ENCODE measurements around the gene NAT9.

Gene NAT9

DNA sequence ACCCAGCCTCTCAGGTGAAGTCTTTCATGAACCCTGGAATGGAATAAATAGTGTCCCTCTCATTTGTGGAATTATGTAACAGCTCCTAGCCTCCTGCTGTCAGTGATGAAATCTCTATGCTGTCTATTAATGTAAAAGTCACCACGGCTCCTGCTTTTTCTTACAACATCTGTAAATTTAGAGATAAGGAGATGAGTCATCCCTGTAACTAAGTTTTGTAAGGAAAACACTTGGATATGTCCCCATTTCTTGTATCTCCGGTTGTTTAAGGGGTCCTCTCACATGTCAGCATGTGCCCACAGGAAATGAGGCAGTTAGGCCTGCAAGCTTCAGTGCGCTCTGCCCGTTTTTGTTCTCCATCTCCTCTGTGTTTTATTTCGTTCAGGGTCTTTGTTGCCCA is 2.8 kb upstream of the NAT9 start:
- DNase-seq: no peak

DNA sequence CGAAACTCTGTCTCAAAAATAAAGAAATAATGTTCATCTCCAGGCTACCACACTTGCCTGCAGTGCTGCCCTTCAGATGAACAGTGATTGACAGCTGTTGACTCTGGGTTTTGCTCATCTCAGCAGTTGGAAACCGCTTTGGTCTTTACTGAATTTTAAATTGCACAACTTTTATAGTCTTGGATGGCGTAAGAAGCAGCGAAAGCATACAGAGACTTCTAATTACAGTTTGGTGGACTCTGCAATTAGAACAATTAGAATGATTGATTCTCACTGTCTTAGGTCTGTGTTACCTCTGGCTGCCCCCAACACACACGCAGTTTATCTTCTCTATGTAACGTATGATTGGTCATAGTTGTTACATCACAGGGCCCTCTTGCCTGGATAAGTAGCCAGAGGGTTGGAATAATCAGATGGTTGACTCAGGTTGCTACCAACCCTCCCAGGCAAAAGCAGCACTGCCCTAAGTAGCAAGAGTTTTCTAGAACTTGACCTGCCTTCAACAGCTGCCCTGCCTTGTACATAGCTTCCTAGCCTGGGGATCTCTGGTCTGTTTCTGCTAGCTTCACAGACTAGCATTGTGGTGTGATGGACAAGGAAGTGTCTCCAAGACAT is 1.9 kb upstream of the NAT9 start:
- DNase-seq: no peak

DNA sequence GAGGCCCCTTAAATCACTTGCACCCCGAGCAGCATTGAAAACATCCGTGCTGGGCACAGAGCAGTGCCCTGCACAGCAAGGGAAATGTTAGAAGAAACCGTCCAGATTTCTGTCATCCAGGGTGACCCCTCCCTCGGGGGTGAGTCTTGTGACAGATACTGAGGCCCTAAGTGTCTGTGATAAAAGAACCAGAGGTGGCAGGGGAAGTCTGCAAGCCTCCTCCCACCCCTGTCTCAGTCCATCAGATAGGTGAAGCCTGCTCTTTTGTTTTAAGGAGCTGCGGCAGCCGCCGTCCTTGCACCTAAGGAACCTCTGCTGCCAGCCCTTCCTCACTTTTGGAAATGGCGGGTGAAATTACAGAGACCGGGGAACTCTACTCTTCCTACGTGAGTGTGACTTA is 845 bp upstream of the NAT9 start:
- DNase-seq: no peak

DNA sequence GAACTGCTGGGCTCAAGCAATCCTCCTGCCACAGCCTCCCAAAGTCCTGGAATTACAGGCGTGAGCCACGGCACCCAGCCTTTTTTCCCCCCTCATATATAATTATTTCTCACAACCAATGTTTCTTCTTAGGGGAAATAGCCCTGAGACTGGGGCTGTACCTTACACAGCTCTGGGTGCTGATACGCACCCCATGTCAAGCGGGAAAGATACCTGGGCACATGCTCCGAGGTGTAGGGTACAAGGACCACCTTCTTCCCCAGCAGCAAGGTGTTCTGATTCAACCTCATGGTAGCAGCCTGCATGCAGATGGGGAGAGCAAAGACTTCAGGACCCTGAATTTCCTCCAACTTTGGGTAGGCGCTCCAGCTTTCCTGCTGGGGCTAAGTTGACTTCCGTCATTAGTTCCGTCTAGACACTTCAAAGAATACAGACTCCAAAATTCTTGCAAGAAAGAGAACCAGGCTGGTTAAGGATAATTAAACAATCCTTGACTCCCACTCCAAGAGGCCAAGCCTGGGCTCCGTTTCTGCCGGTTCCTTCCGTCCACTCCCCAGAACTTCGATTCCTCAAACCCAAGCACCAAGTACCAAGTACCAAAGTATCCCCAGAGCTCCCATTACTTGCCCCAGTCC is 619 bp downstream of the NAT9 start:
- no peak for DNase-seq

DNA sequence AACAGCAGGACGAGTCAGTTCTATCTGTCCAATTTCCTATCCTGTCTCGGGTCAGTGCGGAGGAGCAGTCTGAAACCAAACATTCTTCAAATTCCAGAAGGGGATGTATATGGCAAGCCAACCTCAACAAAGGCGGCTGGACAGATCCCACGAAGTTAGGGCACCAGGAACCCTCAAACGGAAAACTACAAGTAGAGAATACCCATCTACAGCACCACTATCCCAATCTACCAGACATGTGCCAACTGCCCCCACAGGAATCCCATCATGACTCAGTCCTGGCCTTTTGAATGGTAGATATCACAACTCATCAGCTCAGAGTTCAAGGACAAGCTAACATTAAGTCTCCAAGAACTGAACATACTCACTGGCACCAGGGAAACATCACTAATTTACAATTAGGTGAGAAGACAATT is 2.3 kb downstream of the NAT9 start:
- no peak for DNase-seq

DNA sequence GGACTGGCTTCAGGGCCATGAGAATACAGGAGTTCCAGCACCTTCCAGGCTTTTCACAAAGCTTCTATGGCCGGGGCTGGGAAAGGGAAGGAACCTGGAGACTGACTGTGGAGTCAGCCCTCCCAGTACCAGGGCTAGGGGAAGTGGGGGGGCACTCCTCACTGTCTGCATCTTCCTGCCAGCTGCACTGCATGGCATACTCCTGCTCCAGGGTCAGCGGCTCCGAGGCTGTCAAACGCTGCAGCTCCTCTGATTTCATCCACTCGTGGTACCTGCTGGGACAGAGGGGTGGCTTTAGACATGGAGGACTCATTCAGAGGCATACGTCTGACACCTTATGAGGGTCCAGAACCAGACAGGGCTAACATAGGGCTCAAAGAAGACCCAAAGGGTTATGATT is 2.7 kb downstream of the NAT9 start:
- DNase-seq: no peak

DNA sequence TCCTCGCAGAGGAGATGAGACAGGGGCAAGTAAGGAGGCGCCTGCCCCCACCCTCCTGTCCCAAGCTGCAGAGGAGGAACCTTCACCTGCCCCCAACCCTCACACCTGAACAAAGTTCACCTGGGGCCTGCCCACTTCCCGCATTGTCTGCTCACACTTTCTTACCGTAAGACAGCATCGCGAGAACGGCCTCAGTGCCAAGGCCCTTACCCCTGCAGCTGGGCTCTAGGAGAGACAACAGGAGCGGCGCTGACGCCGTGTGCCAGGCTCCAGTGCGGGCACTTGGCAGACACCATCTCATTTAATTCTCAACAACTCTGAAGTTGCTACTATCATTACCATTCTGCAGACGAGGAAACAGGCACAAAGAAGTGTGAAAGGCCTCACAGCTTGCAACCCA is 4.1 kb downstream of the NAT9 start:
- no peak for DNase-seq

DNA sequence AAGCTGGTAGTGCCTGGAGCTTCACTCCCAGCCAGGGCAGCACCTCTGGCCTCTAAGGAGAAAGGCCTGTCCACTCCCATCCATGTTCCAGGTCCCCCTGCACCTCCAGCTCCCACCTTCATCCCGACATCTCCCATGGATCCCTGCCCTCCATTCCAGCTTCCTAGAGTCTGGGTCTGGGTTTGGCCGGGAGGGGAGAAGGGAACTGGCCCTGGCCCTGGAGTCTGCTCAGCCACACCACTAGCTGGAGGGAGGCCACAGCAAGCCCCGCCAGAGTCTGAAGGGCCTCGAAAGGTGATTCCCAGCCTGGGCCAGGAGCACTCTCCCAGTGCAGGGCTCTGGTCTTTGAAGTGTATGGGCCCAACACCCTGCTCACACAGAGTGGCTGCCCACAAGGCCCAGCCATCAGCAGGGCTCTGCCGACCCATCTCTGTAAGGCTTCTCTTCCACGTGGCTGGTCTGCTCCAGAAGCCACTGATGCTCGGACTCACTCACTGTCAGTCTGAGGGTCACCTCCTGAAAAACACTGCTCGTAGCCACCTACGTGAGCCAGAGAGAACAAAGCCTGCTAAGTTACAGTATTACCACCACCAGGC is 4.7 kb downstream of the NAT9 start:
- DNase-seq: no peak

DNA sequence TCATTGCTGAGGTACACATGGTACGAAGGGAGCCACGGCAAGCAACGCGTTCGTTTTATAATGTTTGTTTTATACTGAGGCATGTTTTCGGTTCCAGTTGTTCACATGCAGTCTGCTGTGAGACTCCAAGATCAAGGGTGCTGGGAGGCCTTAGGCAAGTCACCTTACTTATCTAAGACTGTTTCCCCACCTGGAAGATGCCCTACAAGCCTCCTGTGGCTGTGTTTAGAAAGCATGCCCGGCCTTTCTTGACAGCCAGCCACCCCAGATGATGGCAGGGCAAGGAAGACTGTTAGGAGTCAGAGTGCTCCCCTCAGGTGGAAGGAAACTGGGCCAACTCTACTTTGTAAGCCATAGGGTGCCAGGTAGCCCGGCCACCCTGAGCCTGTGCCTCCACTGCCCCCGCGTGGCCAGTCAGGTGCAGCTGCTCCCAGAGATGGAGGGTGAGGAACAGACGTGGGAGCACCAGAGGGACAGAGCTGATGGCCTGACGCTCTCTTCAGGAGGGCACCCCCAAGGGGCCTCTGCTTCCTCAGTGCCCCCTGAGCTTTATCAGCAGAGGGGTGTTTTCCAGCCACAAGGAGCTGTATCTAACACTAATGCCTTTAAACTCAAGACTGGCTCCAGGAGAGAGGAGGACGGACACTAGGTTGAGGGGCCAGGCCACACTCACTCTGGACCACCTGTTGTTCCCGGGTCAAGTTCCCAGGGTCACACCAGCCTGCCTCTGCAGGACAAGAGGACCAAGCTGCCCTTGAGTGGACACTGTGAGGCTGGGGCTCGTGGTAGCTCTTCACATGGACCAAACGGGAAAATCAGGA is 5.4 kb downstream of the NAT9 start:
- peak; percentile 8 for DNase-seq

DNA sequence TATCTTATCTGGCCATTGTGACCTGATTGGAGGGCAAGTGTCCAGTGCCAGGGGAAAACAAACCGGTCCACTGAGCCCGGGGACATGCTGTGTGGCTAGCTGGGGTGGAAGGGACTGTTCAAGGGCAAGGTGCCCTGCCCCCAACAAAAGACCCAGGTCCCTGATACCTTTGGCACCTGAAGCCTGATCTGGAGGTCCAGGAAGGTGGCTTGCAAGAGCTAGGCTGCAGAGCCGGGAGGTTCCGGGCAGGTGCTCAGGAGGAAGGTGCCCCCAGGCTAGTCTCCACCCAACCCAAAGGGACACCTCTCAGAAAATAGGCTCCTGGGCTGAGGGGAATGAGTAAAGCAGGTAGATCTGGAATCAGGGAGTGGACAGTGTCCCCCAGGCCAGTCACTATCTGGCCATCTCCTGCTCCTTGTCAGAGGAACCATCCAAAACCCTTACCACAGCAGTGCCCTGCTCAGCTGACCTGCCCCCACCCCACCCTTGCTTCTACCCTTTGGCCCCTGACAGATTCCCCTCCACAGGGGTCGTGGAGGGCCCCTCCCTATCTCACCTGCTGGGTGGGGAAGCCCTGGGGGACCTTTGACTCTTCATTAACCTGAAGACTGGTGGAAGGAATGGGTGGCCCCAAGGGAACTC is 6.2 kb downstream of the NAT9 start:
- no peak for DNase-seq

DNA sequence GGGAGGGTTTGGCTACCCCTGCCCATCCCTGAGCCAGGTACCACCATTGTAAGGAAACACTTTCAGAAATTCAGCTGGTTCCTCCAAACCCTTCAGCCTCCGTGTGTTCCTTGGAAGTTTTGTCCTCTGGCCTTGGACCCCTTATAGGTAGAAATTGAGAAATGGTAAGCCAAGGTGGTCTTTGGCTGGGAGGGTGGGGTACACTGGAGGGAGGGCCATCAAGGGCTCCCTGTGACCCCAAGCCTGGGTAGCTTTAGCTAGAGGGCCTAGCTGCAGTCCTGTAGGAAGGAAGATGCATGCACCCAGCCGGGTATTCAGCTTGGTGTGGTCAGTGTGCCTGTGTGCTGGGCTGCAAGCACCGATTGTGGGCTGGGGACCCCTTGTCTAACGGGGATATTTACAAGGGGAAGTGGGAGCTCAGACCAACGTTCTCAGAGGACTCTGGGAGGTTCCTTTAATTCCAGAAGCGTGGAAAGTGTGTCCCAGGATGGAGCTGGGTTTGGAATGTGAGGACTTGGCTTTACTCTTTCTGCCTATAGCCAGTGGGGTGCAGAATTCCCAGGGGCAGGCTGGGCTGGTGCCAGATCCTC is 6.8 kb downstream of the NAT9 start:
- DNase-seq: no peak

DNA sequence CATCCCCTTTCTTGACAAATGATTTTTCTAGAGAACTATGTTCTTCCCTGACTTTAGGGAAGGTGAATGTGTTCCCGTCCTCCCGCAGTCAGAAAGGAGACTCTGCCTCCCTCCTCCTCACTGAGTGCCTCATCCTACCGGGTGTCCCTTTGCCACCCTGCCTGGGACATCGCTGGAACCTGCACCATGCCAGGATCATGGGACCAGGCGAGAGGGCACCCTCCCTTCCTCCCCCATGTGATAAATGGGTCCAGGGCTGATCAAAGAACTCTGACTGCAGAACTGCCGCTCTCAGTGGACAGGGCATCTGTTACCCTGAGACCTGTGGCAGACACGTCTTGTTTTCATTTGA is 7.4 kb downstream of the NAT9 start:
- no peak for DNase-seq

DNA sequence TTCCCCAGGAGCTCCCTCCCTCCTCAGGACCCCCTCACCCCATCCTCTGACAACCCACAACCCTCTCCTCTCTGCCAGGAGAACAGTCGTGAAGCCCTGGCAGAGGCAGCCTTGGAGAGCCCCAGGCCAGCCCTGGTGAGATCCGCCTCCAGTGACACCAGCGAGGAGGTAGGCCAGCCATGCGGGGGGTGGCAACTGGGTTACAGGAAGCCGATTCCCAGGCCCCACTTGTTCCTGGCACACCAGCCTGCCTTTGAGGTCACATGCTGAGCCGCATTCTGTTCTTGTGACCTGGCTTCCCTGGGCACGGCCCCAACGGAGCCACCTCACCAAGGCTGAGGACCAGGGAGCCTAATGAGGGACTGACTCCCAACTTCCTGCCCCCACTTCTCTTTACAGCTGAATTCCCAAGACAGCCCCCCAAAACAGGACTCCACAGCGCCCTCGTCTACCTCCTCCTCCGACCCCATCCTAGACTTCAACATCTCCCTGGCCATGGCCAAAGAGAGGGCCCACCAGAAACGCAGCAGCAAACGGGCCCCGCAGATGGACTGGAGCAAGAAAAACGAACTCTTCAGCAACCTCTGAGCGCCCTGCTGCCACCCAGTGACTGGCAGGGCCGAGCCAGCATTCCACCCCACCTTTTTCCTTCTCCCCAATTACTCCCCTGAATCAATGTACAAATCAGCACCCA is 7.9 kb downstream of the NAT9 start:
- no peak for DNase-seq

DNA sequence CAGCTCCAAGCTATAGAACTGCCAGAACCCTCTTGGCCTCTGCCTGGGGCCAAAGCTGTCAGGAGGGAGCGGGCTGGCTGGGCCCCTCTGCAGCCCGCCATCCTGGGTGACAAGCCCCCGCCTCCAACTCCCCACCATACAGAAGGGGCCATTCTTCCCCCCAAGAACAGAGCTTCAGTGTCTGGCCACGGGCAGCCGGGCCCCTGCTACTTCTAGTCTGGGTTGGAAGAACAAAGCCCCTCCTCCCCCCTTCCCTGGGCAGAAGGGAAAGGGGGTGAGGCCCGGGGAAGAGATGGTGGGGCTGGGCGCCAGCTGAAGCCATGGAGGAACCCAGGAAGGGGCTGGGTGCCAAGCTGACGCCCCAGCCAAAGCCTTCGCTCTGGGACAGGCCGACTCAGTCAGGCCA is 9.0 kb downstream of the NAT9 start:
- no peak for DNase-seq

DNA sequence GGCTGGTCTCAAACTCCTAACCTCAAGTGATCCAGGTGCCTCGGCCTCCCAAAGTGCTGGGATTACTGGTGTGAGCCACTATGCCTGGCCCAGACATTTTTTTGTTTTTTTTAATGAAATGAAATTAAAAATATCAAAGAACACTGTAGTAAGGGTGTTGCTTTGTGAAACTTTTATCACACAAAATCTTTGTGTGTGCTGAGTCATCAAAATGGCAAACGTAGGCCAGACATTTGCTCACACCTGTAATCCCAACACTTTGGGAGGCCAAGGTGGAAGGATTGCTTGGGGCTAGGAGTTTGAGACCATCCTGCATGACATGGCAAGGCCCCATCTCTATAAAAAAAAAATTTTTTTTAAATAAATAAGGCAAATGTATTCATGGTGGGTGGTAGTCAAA is 9.7 kb downstream of the NAT9 start:
- no peak for DNase-seq

DNA sequence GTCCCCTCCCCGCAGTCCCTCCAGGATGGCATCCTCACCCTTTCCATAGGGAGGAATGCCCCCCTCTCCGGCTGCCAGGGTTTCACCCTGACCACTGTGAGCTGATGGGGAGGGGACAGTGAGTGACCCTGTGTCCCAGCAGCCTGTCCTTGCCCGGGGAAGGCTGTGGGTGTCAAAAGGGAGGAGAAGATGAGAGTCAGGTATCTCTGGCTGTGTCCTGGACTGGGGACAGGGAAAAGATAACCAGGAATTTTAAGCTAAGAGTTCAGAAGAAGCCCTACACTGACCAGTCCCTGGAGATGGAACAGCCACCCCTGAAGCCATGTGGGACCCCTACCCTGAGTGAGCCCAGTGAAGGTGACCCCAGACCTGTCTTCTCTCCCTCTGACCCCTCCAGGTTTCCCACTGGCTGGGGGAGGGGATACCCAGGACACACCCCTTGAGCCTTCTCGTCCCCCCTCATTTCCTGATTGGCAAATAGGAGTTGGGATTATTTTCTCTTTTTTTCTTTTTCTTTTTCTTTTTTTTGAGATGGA is 11.3 kb downstream of the NAT9 start:
- DNase-seq: no peak

DNA sequence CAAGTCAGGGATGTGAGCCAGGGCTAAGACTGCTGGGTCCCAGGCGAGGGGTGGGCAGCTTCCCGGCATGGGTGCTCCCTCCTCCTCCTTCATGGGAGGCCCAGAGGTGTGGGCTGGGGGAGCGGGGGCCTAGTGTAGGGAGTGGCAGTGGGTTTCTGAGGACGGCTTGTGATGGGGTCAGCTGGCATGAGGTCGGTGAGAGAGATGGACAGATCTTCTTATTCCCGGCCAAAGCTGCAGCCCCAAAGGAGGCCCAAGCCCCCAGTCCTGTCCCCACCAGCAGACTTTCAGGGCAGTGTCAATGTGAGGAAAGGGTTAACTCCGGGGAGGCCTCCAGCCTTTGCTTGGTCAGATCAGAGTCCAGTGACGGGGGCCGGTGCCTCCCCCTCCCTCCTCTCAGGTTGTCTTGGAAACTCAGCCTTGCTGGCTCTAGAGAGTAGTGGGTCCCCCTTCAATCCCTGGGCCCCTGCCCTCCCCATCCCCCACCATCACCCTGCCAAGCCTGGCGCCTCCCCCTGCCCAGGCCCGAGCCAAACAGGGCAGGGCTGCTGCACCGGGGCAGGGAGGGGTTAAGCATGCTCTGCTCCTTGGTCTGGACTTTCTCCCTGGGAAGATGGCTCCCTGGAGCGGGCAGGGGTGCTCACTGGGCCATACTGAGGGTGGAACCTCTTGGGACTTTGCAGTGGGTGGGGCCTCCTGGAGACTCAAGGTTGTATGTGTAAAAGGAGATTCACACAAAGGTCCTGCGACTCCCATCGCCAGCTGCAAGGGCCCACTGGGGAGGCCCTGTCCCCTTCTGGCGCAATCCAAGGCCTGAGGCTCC is 12.4 kb downstream of the NAT9 start:
- no peak for DNase-seq

DNA sequence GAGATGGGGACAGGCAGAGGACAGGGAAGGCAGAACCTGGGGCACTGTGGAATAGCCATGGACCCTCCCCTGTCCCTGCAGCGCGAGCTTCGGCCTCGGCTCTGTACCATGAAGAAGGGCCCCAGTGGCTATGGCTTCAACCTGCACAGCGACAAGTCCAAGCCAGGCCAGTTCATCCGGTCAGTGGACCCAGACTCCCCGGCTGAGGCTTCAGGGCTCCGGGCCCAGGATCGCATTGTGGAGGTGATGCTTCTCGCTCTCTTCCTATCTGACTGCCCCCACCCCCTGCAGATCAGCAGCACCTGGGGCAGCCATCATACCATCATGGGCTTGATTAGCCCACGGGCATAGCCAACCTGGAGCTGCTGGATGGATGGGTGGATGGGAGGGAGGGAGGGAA is 14.2 kb downstream of the NAT9 start:
- no peak for DNase-seq

DNA sequence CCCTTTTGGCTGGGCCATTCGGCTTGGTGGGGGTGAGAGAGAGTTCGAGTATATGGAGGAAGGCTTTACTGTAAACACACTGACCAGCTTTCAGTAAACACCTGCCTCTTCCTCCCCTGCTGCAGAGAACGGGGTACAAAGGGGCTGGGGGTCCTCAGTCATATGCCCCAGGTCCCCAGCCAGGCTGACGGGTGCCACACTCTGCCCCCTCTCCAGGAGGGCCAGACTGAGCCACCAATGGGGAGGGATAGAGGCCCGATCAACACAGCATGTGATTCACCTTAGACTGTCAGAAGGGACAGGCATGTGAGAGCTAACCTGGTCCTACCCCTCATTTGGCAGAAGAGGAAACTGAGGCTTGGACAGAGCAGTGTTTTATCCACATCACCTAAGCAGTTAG is 14.7 kb downstream of the NAT9 start:
- DNase-seq: no peak

DNA sequence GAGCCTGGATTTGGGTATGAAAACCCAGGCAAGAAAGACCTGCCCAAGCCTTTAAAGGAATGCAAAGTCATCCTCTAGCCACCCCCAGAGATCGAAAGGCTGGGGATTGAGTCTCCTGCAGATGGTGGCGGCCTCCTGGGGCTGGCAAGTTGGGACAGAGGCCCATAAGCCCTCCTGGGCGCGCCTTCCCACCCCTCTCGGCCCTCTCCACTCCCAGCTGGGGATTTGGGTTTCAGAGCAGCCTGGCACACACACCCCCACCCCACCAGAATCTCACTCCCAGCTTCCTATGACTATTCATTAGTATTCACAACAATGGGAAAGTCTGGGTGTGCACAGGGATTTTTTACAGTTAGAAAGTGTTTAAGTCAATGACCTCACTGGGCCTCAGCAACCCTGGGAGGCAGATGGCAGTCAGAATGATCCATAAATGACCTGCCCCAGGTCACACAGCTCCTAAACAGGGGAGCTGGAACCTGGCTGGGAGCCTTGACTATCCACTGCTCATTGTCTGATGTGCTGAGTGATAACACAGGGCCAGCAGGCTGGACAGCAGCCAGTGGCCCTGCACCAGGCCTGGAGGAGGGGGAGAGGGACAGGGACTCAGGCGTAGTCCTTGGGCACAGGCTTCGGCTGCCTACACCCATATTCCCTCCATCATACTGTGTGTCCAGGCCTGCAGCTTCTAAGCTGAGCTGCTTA is 15.6 kb downstream of the NAT9 start:
- DNase-seq: no peak

DNA sequence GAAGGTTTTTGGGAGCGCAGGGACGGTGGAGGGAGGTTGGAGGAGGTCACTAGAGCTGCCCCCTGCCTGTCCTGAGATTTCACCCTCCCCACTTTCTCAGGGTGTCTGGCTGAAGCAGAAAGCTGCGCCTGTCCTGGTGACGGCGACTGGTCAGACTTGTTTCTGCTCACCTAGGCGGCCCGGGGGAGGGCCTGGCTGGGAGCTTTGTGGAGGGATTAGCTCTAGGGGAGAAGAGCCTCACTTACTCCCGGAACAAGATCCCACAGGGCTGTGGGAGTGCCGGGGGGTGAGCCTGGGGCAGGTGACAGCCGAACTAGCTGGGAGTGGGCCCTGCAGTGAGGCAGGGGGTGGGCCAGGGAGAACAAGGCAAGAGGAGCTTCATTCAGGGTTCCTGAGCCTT is 16.2 kb downstream of the NAT9 start:
- no peak for DNase-seq
